ENCODE measurements around the gene SCNN1B.

GRCh38 chr16:23428351-23428750, 126.2 kb downstream of the SCNN1B start:
- TF ChIP-seq CTCF (IDR thresholded peaks at IDR 0.05; ENCODE audit: insufficient read depth, low read length) = no peak
- TF ChIP-seq POLR2AphosphoS5 (IDR thresholded peaks at IDR 0.05; ENCODE audit: low read depth) = no peak
